ENCODE measurements around the gene FAM3A.
A peak's percentile ranks its signal among the peaks of the same experiment; 100 is the strongest.
"Not testable (repeated sequence)": the region's sequence is repeated elsewhere in the genome, so short reads cannot be mapped to it uniquely, and the experiment has no call there.

The FAM3A gene

DNA sequence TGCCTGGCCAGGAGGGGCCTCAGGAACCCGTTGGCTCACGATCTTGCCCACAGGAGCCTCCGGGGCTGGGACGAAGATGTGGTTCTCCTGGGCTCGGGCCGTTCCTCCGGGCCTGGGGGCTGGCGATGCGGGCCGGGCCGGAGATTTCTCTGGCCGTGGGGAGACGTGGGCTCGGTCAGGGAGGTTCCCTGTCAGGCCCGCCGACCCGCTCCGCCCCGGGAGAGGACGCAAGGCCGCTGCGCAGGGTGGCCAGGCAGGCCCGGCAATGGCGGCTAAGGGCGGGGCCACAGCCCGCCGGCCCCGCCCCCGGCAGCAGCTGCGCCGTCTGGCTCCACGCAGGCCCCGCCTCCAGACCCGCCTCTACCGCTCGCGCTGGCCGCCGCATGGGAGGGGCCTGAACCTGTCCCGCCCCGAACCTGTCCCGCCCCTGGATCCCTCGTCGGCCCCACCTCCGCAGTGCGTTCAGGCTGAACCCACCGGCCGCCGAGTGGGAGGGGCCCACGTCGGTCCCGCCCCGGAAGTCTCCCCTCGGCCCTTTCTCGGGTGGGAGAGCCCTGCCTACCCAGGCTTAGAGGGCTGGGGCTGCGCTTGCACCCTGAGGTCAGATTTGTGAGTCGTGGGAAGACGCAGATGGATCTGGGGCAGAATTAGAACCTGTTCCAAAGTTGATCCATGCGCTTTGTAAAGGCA, at the start of gene FAM3A:
FAM3A (minus strand) TSS at position 267 of the 690 bp plus-strand sequence. CDS start 460 bp downstream, outside the sequence.
- peak; percentile 91 to 94 for DNase-seq

DNA sequence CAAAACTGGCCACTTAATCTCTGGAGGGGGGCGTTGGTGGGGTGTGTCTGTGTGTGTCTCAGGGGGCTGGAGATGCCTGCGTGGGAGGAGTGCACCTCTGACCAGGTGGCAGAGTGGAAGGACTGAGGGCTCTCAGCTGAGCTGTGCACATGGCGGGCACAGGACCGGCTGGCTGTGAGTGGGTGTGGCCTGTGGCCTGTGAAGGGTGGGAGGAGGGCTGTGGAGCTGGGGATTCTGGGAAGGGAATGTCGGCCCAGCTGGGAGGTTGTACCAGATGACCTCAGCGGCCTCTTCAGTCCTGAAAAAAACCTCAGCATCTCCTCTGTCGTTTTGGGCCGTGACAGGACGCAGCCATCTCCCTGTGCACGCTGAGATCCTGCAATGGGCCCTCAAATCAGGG, 46.3 kb upstream of the FAM3A start:
- DNase-seq, result not testable (repeated sequence)

- DNase-seq, result not testable (repeated sequence)
Observed at GRCh38 chrX:154560326-154560725, 44.3 kb upstream of the FAM3A start.

- not testable (repeated sequence) for DNase-seq
Observed at GRCh38 chrX:154558896-154559295, 42.9 kb upstream of the FAM3A start.

DNA sequence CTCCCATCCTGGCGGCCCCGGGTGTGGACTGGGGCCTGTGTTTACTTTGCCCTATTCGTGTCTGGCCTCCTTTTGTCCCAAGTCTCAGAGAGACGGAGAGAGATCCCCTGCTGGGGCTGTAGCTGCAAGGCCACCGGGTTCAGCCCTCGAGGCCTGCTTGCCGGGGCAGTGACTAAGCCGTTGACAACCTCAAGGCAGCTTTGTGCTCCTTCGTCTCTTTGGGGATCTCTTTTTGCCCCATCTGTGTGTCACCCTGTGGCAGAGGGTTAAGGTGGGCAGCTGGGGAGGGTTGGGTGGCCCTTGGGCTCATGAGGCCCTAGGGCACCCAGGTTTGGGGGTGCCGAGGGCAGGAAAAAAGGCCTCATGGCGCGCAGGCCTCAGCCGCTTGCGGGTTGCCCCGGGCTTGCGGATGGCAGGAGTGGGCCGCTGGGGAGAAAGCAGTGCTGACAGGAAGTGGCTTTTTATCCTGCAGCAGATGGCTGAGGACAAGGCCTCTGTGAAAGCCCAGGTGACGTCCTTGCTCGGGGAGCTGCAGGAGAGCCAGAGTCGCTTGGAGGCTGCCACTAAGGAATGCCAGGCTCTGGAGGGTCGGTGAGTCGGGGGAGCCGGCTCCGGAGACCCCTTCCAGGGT, 42.1 kb upstream of the FAM3A start:
- not testable (repeated sequence) for DNase-seq

- DNase-seq, result not testable (repeated sequence)
Observed at GRCh38 chrX:154552112-154552806, 36.2 kb upstream of the FAM3A start.

- DNase-seq, result no peak
Observed at GRCh38 chrX:154549766-154550165, 33.7 kb upstream of the FAM3A start.

DNA sequence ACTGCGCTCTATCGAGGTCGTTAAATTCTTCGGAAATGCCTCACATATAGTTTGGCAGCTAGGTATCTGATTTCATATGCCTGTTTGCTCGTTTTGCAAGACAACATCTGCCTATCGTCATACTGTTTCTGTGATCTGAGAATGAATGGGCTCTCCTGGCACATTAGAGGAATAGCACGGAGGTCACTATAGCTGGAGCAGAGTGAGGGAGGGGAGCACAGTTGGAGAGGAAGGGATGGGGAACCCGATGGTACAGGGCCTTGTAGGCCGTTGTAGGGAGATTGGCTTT, 31.9 kb upstream of the FAM3A start:
- DNase-seq, result no peak

- DNase-seq, result peak; percentile 87 to 88
Observed at GRCh38 chrX:154547245-154548027, 31.4 kb upstream of the FAM3A start, which contains the start of gene IKBKG. IKBKG (plus strand) TSS chrX:154547620; CDS start chrX:154552003, 4,383 bp downstream.

DNA sequence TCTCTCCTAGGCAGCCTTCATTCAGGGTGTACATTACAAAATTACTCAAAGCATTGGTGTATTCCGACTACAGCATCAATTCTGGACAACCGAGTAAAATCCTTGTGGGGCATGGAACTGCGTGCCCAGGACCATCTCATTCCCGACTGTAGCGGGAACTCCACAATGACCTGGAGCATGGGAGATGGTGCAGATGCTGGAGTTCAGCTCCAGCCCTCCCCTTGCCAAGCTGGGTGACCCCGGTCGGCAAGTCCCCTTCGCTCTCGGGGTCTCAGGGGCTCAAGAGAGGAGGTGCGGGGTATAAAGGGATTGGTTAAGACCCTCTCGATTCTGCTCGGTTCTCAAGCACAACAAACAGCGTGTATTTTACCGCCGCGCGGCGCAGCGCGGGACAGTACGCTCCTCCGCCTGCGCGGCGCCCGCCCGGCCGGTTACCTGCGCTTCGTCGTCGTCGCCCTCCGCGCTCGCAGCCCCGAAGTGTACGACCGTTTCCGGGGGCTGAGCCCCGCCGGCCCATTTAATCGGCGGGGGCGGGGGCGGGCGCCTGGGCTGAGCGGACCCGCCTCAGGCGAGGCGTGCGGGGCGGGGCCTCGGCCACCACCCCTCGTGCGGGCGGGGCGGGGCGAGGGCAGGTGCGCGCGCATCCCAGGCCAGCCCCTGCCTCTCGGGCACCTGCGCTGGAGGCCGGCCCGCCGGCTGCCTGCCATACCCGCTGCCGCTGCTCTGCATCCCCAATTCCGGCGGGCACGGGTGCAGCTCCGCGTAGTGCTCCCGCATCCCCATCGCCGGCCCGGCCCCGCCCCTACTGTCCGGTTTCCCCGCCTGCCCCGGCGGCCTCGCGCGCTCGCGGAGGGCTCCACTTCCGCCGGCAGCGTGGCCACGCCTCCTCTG, 30.6 kb upstream of the FAM3A start, which contains the start of gene G6PD:
G6PD (minus strand) TSS at position 493 of the 891 bp plus-strand sequence. CDS start 691 bp downstream, outside the sequence.
- DNase-seq, result peak; percentile 79 to 82

DNA sequence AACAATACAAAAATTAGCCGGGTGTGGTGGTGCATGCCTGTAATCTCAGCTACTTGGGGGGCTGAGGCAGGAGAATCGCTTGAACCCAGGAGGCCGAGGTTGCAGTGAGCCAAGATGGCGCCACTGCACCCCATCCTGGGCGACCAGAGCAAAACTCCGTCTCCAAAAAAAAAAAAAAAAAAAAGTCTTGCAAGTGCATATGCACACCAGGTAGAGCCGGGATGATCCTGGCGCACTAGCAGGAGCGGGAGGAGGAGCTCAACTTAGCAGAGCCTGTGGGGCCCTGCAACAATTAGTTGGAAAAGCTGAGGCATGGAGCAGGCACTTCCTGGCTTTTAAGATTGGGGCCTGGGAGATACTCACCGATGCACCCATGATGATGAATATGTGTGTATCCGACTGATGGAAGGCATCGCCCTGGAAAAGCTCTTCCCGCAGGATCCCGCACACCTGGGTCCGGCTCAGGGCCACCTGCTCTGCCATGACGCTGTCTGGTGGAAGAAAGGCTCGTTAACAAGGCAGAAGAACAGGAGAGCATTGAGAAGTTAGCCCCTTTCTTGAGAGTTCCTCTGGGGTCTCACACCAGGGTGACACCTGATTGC, 29.7 kb upstream of the FAM3A start:
- no peak for DNase-seq

DNA sequence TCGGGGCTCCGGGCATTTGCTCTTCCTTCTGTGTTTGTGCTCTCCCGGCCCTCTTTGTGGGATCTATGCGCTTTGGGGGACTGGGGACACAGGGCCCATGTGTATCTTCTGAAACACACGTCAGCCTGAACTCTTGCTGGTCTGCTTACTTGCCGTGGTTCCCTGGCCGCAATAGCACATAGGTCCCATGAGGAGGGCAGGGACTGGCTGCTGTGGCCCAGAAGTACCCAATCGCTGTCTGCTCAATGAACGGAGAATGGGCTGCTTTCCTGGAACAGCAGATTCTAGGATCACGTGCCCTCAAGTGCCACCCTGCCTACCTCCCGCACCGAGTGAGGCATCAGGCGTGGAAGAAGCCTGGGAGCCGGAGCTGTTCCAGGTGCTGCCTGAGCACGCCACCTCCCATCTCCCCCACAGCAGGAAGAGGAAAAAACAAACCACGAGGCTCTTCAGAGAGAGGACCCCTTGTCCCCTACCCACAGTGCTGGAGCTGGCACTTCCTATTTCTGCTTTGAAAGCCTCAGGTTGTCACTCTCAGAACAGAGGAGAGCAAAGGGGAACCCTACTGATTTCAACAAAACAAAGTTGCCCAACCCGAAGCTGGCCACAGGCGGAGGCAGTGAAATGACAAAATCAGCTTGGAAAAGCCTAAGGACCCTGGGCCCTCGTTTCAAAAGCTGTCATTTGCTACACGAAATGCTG, 26.8 kb upstream of the FAM3A start:
- DNase-seq, result peak in 1 of 2 donors; percentile 29

DNA sequence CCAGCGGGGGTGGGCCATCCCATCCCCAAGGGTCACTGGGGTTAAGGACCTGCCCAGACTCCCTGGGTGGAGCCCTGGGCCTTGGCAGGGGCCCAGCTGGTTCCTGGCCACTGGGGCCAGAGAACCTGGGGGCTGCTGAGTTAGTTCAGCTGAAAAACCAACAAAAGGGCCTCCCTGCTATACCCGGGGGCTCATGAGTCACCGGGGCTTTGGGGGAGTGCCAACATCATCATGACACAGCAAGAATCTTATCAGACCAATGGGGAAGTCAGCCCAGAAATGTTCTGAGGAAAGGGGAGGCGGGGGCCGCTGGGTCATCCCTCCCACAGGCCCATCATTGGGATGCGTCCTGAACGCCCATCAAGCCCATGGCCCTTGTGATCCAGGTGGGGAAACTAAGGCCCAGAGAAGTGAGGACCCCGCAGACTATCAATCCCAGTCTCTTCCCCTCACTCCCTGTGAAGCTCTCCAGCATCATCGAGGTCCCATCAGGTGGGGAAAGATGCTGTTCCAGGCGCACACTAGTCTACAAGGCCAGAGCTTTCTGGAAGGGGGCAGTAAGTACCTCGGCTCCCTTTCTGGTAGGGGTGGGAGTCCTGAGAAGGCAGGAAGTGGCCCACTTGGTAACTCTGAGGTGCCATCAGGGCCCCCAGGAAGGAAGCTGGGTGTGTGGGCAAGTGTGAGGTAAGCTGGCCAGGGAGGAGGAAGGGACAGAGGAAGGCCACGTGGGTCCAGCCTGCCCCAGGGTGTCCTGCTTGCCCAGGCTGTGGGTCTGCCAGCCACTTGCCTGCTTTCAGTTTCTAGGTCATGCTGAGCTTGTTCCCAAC, 26.1 kb upstream of the FAM3A start:
- DNase-seq, result peak; percentile 51 to 64

DNA sequence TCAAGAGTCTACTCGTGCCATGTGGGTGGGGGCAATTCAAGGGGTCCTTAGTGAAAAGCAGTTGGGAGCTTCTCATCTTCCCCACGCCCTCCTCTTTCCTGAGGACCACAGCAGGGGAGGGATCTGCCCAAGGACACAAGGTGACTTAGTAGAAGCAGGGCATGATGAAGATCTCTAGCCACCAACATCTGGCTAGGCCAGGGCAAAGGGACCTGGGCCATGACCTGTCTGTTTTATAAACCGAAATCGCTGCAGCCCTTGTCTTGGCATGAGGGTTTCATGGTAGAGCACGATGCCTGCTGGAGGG, 25.5 kb upstream of the FAM3A start:
- DNase-seq, result no peak

GRCh38 chrX:154540897-154541535, 25.0 kb upstream of the FAM3A start:
- no peak for DNase-seq

- DNase-seq, result not testable (repeated sequence)
Observed at GRCh38 chrX:154540365-154540764, 24.3 kb upstream of the FAM3A start.

- DNase-seq, result no peak
Observed at GRCh38 chrX:154539077-154539476, 23.0 kb upstream of the FAM3A start.

DNA sequence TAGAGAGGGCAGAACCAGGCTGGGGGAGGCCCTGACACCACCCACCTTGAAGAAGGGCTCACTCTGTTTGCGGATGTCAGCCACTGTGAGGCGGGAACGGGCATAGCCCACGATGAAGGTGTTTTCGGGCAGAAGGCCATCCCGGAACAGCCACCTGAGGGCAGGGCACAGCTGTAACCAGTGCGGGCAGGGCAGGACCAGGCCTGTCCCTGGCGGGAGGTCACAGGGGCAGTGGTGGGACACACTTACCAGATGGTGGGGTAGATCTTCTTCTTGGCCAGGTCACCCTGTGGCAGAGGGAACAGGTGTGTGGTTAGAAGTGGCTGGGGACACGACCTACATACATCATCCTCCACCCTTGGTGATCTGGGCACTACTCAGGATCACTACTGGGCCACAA, 19.9 kb upstream of the FAM3A start:
- DNase-seq, result no peak

DNA sequence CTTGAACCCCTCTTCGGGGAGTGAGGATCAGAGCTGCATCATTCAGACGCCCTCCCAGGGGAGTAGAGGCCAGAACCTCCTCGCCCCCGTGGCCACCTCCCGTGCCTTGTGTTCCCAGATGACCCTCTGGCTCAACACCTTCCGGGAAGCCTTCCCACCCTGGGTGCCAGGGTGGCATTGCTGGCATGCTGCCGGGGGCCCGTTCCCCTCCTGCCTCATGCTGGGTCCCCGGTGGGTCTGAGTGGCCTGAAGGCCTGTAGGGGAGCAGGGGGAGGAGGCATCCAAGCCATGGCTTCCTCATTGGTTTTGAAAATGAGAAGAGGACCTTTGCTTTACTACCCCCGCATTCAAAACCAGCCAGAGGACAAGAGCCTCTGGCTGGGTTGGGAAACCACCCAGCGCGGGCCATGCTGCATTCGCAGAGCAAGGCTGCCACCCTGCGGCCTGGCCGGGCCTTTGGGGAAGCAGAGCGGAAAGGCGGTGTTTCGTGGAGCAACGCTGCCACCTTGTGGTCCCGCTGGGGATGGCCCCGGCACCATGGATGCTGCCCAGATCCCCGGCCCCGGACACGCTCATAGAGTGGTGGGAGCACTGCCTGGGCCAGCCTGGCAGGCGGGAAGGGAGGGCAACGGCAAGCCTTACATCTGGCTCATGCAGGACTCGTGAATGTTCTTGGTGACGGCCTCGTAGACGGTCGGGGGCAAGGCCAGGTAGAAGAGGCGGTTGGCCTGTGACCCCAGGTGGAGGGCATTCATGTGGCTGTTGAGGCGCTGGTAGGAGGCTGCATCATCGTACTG, 18.7 kb upstream of the FAM3A start:
- peak; percentile 85 to 88 for DNase-seq

Measured in stimulated activated CD4-positive, alpha-beta T cell treated with anti-CD3 and anti-CD28 coated beads, Interleukin-2, amount 100 ng/mL, for 24 hours (primary cell).